Osteoblast (primary cell): ENCODE results near the gene TLNRD1. TPM values are rescaled to one million over a fixed set of nuclear protein-coding genes. Genes with fewer than 3 reads are reported as not detected.

ENCODE experiments used
- DNase-seq: peaks from one replicate; pipeline ENCODE4 v3.0.0; 2011; ENCODE audit warnings: low spot score, mixed read lengths; ENCODE audit not compliant: insufficient read length; ENCODE audit errors: missing footprints
- H2AFZ ChIP-seq: 2 replicates; pipeline ENCODE4 v1.6.0; 2011; ENCODE audit warnings: mild to moderate bottlenecking, low read length
- H3K27ac ChIP-seq: 2 replicates; pipeline ENCODE4 v1.5.1; 2011; ENCODE audit warnings: mild to moderate bottlenecking, low read depth, low read length, moderate library complexity
- H3K27me3 ChIP-seq: 2 replicates; pipeline ENCODE4 v1.6.0; 2012; ENCODE audit warnings: mild to moderate bottlenecking, control low read depth, inconsistent platforms, low read length, moderate library complexity; ENCODE audit not compliant: insufficient read depth
- H3K36me3 ChIP-seq: 2 replicates; pipeline ENCODE4 v1.5.1; 2011; ENCODE audit warnings: mild to moderate bottlenecking, low read length, control low read depth, moderate library complexity; ENCODE audit not compliant: insufficient read depth
- H3K4me1 ChIP-seq: 2 replicates; pipeline ENCODE4 v1.5.1; 2011; ENCODE audit warnings: mild to moderate bottlenecking, low read length, control low read depth, moderate library complexity; ENCODE audit not compliant: insufficient read depth
- H3K4me2 ChIP-seq: 2 replicates; pipeline ENCODE4 v1.6.0; 2011; ENCODE audit warnings: mild to moderate bottlenecking, low read length; ENCODE audit not compliant: insufficient read depth
- H3K4me3 ChIP-seq: fragments of 200-600 bp; sonication (generic); 3 replicates; pipeline ENCODE4 v1.5.1; 2012; ENCODE audit warnings: mild to moderate bottlenecking, low read length, inconsistent platforms; ENCODE audit not compliant: insufficient read depth
- H3K79me2 ChIP-seq: 2 replicates; pipeline ENCODE4 v1.6.0; 2012; ENCODE audit warnings: mild to moderate bottlenecking, low read length, control low read depth, inconsistent platforms; ENCODE audit not compliant: insufficient read depth
- H3K9me3 ChIP-seq: 2 replicates; pipeline ENCODE4 v1.5.1; 2011; ENCODE audit warnings: low read depth, low read length, control low read depth
- H4K20me1 ChIP-seq: 2 replicates; pipeline ENCODE4 v1.6.0; 2012; ENCODE audit warnings: mild to moderate bottlenecking, low read length, control low read depth; ENCODE audit not compliant: insufficient read depth
- total RNA-seq: library from RNA; depleted of rRNA; stranded (reverse); fragments of >200 nt; gene quantifications from 2 replicates; pipeline ENCODE4 v1.2.3, GENCODE V29; 2012
- TF ChIP-seq, protein P1 (sequence below): IDR thresholded peaks from 2 replicates; pipeline ENCODE4 v1.5.1; 2011; ENCODE audit warnings: mild to moderate bottlenecking, low read depth, low read length, moderate library complexity; ENCODE audit errors: extremely low read depth

Gene TLNRD1
- total RNA-seq, 1 donor = 7.6 TPM

DNA sequence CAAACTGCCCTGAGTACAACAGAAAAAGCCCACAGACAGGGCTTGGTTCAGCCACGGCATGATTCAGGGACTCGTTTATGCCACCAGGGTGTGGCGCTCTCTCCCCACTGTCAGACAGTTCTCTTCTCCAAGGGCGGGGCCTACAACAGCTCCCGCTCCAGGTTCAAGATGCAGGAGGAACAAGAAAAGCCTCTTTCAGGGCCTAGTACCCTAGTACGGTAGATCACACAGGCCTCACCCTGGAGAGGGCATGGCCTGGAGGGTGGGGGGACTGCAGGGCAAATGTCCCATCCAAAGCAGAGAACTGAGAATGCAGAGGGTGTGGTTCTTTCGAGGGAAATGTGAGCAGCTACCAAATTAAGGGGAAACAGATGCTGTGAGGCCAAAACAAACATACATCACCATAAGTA, 23.1 kb upstream of the TLNRD1 start:
- Histone ChIP-seq H4K20me1 (peaks cover 11% of the 10 kb centered on the region), H3K4me1 (peaks cover 3% of the 10 kb centered on the region), H3K9me3 (no peaks in the 10 kb centered on the region), H3K36me3 (peaks cover 36% of the 10 kb centered on the region), H3K4me3 (no peak overlapping the region), H3K27me3 (no peaks in the 10 kb centered on the region), H3K4me2 (no peak overlapping the region), H3K27ac (no peak overlapping the region), H3K79me2 (peaks cover 41% of the 10 kb centered on the region), H2AFZ (no peak overlapping the region)
- TF ChIP-seq, protein P1, sequence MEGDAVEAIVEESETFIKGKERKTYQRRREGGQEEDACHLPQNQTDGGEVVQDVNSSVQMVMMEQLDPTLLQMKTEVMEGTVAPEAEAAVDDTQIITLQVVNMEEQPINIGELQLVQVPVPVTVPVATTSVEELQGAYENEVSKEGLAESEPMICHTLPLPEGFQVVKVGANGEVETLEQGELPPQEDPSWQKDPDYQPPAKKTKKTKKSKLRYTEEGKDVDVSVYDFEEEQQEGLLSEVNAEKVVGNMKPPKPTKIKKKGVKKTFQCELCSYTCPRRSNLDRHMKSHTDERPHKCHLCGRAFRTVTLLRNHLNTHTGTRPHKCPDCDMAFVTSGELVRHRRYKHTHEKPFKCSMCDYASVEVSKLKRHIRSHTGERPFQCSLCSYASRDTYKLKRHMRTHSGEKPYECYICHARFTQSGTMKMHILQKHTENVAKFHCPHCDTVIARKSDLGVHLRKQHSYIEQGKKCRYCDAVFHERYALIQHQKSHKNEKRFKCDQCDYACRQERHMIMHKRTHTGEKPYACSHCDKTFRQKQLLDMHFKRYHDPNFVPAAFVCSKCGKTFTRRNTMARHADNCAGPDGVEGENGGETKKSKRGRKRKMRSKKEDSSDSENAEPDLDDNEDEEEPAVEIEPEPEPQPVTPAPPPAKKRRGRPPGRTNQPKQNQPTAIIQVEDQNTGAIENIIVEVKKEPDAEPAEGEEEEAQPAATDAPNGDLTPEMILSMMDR = peak; percentile 58
- DNase-seq = no peak

DNA sequence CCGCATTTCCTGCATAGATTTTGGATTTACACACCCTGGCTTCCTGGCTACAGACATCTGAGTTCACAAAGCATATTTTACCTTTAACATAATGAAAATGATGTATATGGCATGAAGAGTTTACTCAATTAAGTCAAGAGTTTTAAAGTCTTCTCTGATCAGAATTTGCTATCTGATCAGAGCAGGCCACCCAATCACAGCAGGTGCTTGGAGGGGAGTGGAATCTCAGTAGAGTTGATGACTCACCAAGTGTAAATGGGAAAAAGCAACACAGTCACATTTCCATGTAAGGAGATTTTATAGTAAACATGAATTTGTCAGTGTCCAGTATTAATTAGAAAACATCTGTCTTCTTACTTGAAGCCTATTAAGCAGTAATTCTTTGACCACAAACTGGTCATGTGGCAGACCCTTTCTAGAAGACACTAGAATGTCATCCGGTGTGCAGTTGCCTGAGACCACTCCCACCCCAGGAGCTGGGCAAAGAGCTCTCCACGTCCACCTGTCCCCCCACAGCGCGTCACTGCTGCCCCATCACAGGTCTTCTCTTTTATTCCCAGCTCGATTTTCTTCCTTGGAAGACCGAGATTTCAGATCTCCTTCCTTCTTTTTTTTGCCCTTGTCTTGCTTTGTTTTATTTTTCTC, 21.9 kb upstream of the TLNRD1 start:
- Histone ChIP-seq H3K4me1 (peaks cover 3% of the 10 kb centered on the region), H3K4me2 (no peak overlapping the region), H4K20me1 (peaks cover 11% of the 10 kb centered on the region), H3K79me2 (peaks cover 49% of the 10 kb centered on the region), H3K4me3 (no peak overlapping the region), H3K36me3 (peaks cover 36% of the 10 kb centered on the region), H3K9me3 (no peaks in the 10 kb centered on the region), H2AFZ (no peak overlapping the region), H3K27me3 (no peaks in the 10 kb centered on the region), H3K27ac (no peak overlapping the region)
- no peak for DNase-seq
- TF ChIP-seq, protein P1 = no peak

DNA sequence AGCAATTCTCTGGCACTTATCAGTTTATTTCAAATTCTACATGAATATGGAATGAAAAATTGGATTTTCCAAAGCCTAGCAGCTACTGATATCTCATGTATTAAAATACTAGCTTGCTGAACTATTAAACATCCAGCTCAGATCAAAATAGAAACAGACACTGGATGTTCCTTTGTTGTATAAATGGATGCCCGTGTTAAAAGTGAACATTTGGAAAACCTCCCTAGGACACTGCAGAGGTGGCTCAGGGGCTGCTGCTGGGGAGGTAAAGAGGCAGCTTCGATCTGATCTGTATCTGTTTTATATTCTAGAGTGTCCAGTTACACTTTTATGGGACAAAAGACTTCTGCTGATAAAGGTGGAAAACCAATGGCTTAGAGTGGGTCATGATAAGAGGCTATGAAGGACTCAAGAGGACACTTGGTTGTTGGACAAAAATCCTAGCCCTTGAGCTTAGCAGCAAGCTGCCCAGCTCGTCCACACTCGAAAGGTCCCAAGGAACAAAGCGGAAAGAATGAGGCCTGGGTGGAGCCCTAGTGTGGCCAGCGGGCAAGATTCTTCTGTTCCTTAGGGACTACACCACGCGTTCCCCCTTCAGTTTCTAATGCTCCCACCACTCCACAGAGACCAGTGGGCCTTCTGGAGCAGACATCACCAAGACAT, 21.1 kb upstream of the TLNRD1 start:
- no peaks in the 10 kb centered on the region for H3K27me3 ChIP-seq
- peaks cover 36% of the 10 kb centered on the region for H3K36me3 ChIP-seq
- H3K9me3 ChIP-seq = no peaks in the 10 kb centered on the region
- peaks cover 52% of the 10 kb centered on the region for H3K79me2 ChIP-seq
- H3K27ac ChIP-seq = no peak overlapping the region
- no peak overlapping the region for H3K4me3 ChIP-seq
- peaks cover 3% of the 10 kb centered on the region for H3K4me1 ChIP-seq
- no peak for DNase-seq
- TF ChIP-seq, protein P1 = no peak
- no peak overlapping the region for H2AFZ ChIP-seq
- no peak overlapping the region for H3K4me2 ChIP-seq
- H4K20me1 ChIP-seq = peaks cover 11% of the 10 kb centered on the region

DNA sequence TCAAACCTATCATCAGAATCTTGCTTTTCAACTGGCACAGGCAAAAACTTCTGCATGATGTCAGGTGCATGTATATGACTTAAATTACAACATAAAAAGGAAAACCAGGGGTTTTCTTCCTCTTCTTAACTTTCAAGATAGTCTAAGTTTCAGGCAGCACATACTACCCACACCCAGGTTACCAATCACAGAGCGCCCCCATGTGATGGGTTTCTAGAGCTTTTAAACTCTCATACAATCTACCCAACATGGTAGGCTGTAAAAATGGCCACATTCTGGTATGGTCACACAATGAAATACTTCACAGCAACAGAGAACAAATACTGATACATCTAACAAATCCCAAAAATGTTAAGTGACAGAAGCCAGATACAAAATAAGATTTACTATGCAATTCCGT, 18.5 kb upstream of the TLNRD1 start:
- Histone ChIP-seq H3K79me2 (peaks cover 64% of the 10 kb centered on the region), H4K20me1 (peaks cover 16% of the 10 kb centered on the region), H2AFZ (no peak overlapping the region), H3K4me3 (no peak overlapping the region), H3K4me1 (peaks cover 3% of the 10 kb centered on the region), H3K27ac (no peak overlapping the region), H3K4me2 (no peak overlapping the region), H3K27me3 (no peaks in the 10 kb centered on the region), H3K9me3 (no peaks in the 10 kb centered on the region), H3K36me3 (peaks cover 34% of the 10 kb centered on the region)
- TF ChIP-seq, protein P1 = no peak
- no peak for DNase-seq
